Endothelial cell of umbilical vein (primary cell): ENCODE measurements around the gene ULK1. TPM values are rescaled to one million over a fixed set of nuclear protein-coding genes. Genes with fewer than 3 reads are reported as not detected.
A peak's percentile ranks its signal among the peaks of the same experiment; 100 is the strongest.

ENCODE experiments used
- Bru-seq: library from RNA; stranded (reverse); fragments of 400-500 nt; gene quantifications from one replicate; lab custom pipeline; 2021; lab: Mats Ljungman, UMichigan
- BruChase-seq, 2 experiments: library from RNA; stranded (reverse); fragments of 400-500 nt; gene quantifications; one replicate each; lab custom pipeline; 2021; lab: Mats Ljungman, UMichigan
- BruUV-seq: library from RNA; stranded (reverse); fragments of 400-500 nt; replicated peaks from 2 replicates; lab custom pipeline; 2021; lab: Mats Ljungman, UMichigan
- CTCF ChIA-PET: fragments of 300-600, 350-600 bp; sonication (Branson Sonifier 250); formaldehyde crosslinking; loops from one replicate; lab custom pipeline; 2021; ENCODE audit warnings: antibody characterized with exemption, inconsistent platforms; lab: Charles Lee
- POLR2A ChIA-PET: fragments of 300-600, 350-600 bp; sonication (Branson Sonifier 250); formaldehyde crosslinking; loops from one replicate; lab custom pipeline; 2021; ENCODE audit warnings: antibody characterized with exemption, inconsistent platforms; lab: Charles Lee
- DNase-seq: peaks from one replicate; pipeline ENCODE4 v3.0.0-alpha.2; 2011; ENCODE audit warnings: low read depth, low spot score
- FAIRE-seq: peaks from 2 replicates; lab custom pipeline; 2011; peaks lifted over from hg19 to GRCh38; lab: Jason Lieb, UNC
- H2AFZ ChIP-seq: 2 replicates; pipeline ENCODE4 v1.6.0; 2012; ENCODE audit warnings: low read depth, low read length, control low read depth, inconsistent platforms
- H3K27ac ChIP-seq: 2 replicates; pipeline ENCODE4 v1.5.1; 2011; ENCODE audit warnings: low read depth, mild to moderate bottlenecking, control low read depth, low read length, moderate library complexity; ENCODE audit not compliant: insufficient read depth
- H3K27me3 ChIP-seq, 2 experiments: 2 replicates each; pipeline versions ENCODE4 v1.6.0 to v1.6.1; 2011; ENCODE audit warnings: low read length in 2 of 2, mixed read lengths in 1 of 2; ENCODE audit not compliant: control insufficient read depth in 2 of 2, insufficient read depth in 2 of 2
- H3K36me3 ChIP-seq, 2 experiments: 2 replicates in 1 of 2; 3 replicates in 1 of 2; pipeline ENCODE4 v1.5.1; 2011; ENCODE audit warnings: low read length in 2 of 2, mild to moderate bottlenecking in 1 of 2, moderate library complexity in 1 of 2; ENCODE audit not compliant: control insufficient read depth in 2 of 2, insufficient read depth in 2 of 2; ENCODE audit errors: extremely low read depth in 1 of 2
- H3K4me1 ChIP-seq: 3 replicates; pipeline ENCODE4 v1.5.1; 2011; ENCODE audit warnings: mild to moderate bottlenecking, low read length; ENCODE audit not compliant: control insufficient read depth, insufficient read depth; ENCODE audit errors: extremely low read depth
- H3K4me2 ChIP-seq: 2 replicates; pipeline ENCODE4 v1.6.1; 2011; ENCODE audit warnings: low read length, control low read depth, mixed read lengths; ENCODE audit not compliant: insufficient read depth
- H3K4me3 ChIP-seq, 3 experiments: fragments of 200-600 bp in 1 of 3; sonication (generic), shearing (Covaris generic) in 1 of 3; replicated peaks in 1 of 3; 2 replicates each; pipeline ENCODE4 v1.5.1; 2011 to 2016; ENCODE audit warnings: control low read depth in 3 of 3, low read length in 3 of 3, mild to moderate bottlenecking in 2 of 3, inconsistent platforms in 1 of 3, low read depth in 1 of 3, moderate library complexity in 1 of 3; ENCODE audit not compliant: insufficient read depth in 1 of 3
- H3K79me2 ChIP-seq: 2 replicates; pipeline ENCODE4 v1.6.0; 2012; ENCODE audit warnings: low read length, inconsistent platforms; ENCODE audit not compliant: control insufficient read depth, insufficient read depth
- H3K9ac ChIP-seq: replicated peaks from 2 replicates; pipeline ENCODE3; 2011; ENCODE audit warnings: low read length, control low read depth; ENCODE audit not compliant: insufficient read depth; ENCODE audit errors: extremely low read depth
- H3K9me1 ChIP-seq: replicated peaks from 3 replicates; pipeline ENCODE4 v1.6.0; 2011; ENCODE audit warnings: mild to moderate bottlenecking, low read length; ENCODE audit not compliant: control insufficient read depth, insufficient read depth; ENCODE audit errors: extremely low read depth
- H3K9me3 ChIP-seq: replicated peaks from 2 replicates; pipeline ENCODE4 v1.5.1; 2012; ENCODE audit warnings: low read length, inconsistent platforms; ENCODE audit not compliant: control insufficient read depth, insufficient read depth
- H4K20me1 ChIP-seq: replicated peaks from 2 replicates; pipeline ENCODE3; 2011; ENCODE audit warnings: mild to moderate bottlenecking, low read length; ENCODE audit not compliant: control insufficient read depth, insufficient read depth; ENCODE audit errors: extremely low read depth
- CTCF ChIP-seq, 2 donors: IDR thresholded peaks; 1 replicate in 1 of 2; 2 replicates in 1 of 2; pipeline ENCODE4 v1.5.1; 2011; ENCODE audit warnings: low read length in 2 of 2, mild to moderate bottlenecking in 2 of 2, moderate library complexity in 2 of 2, control low read depth in 1 of 2, inconsistent platforms in 1 of 2, low read depth in 1 of 2; ENCODE audit not compliant: insufficient read depth in 1 of 2; ENCODE audit errors: extremely low read depth in 1 of 2
- EZH2 ChIP-seq: IDR thresholded peaks from 2 replicates; pipeline ENCODE4 v1.6.1; 2012; ENCODE audit warnings: borderline replicate concordance, low read depth, mild to moderate bottlenecking, moderate library complexity, low read length, inconsistent platforms; ENCODE audit not compliant: severe bottlenecking
- FOS ChIP-seq: IDR thresholded peaks from 2 replicates; pipeline ENCODE4 v1.6.1; 2011; ENCODE audit warnings: mild to moderate bottlenecking, low read length, moderate library complexity, borderline replicate concordance; ENCODE audit not compliant: insufficient read depth
- GATA2 ChIP-seq: IDR thresholded peaks from 2 replicates; pipeline ENCODE4 v1.7.0; 2011; ENCODE audit warnings: low read depth, mild to moderate bottlenecking, moderate library complexity, mixed read lengths, low read length; ENCODE audit not compliant: insufficient read length, insufficient read depth
- JUN ChIP-seq: IDR thresholded peaks from 2 replicates; pipeline ENCODE4 v1.6.1; 2011; ENCODE audit warnings: borderline replicate concordance, low read depth; ENCODE audit not compliant: insufficient read length, insufficient read depth
- MAX ChIP-seq: IDR thresholded peaks from 2 replicates; pipeline ENCODE4 v1.6.1; 2011; ENCODE audit not compliant: insufficient read depth, insufficient read length
- MYC ChIP-seq: IDR thresholded peaks from one replicate; pipeline ENCODE4 v1.6.1; 2011; ENCODE audit warnings: mild to moderate bottlenecking, low read depth, low read length
- POLR2A ChIP-seq: IDR thresholded peaks from 2 replicates; pipeline ENCODE4 v1.6.1; 2012; ENCODE audit warnings: low read depth, mild to moderate bottlenecking, control low read depth, low read length
- POLR2AphosphoS5 ChIP-seq: IDR thresholded peaks from 2 replicates; pipeline ENCODE4 v1.6.1; 2012; ENCODE audit warnings: low read depth, mild to moderate bottlenecking, control low read depth, low read length, moderate library complexity; ENCODE audit not compliant: insufficient read depth
- dilution Hi-C: fragments of 300-500 bp; cut with MboI; formaldehyde crosslinking; loops from one replicate; pipeline ENCODE4 v1.15.0; 2019; ENCODE audit warnings: low sequenced_read_pairs; ENCODE audit not compliant: extremely low pct_ligation_motif_present
- intact Hi-C: fragments of 100-400 bp; cut with micrococcal nuclease; formaldehyde crosslinking; loops from one replicate; pipeline ENCODE4 v1.10.0; 2022
- long read RNA-seq: library from polyadenylated mRNA; stranded (forward); transcript quantifications from one replicate; pipeline ENCODE4 v2.0.0, GENCODE V29; 2021
- polyA minus RNA-seq, 3 experiments: library from RNA; depleted of rRNA, polyadenylated mRNA; stranded (reverse); fragments of >200 nt; gene quantifications; 1 replicate in 1 of 3; 2 replicates in 2 of 3; pipeline ENCODE4 v1.2.3, GENCODE V29; 2011
- polyA plus RNA-seq, 4 experiments: library from polyadenylated mRNA; depleted of rRNA in 3 of 4; stranded (reverse) in 3 of 4; unstranded in 1 of 4; fragments of >200 nt; gene quantifications; 2 replicates each; pipeline versions ENCODE4 v1.2.1 to v1.2.3, GENCODE V29; 2011 to 2012; ENCODE audit warnings: missing spikeins in 1 of 4
- total RNA-seq: library from RNA; stranded (reverse); gene quantifications from 2 replicates; pipeline ENCODE4 v1.2.3, GENCODE V29; 2021

The ULK1 gene
- 37.8 and 38.2 TPM in 2 replicates for total RNA-seq
- polyA plus RNA-seq: 14.4 and 17.8 TPM in 2 replicates
- polyA plus RNA-seq (2011; cell fraction: cytosol; rRNA removed): 8.3 and 10.6 TPM in 2 replicates
- polyA plus RNA-seq (2011; cell fraction: nucleus; rRNA removed): 82.5 and 115 TPM in 2 replicates
- polyA plus RNA-seq (2012): 20.3 and 26.8 TPM in 2 replicates
- polyA minus RNA-seq: 16.0 and 18.6 TPM in 2 replicates
- polyA minus RNA-seq (2011; cell fraction: cytosol; rRNA and poly(A)+ RNA removed): 25.3 TPM
- polyA minus RNA-seq (2011; cell fraction: nucleus; rRNA and poly(A)+ RNA removed): 22.0 and 50.1 TPM in 2 replicates
- Bru-seq, nascent RNA: percentile 45 among the genes with signal in this experiment
- percentile 74 among the genes with signal in this experiment for BruChase-seq, experiment 1, labeled RNA remaining after a 6-hour chase
- BruChase-seq, experiment 2, labeled RNA remaining after a 2-hour chase: percentile 65 among the genes with signal in this experiment
- long read RNA-seq, full-length matches to known transcripts: 6 of 83 reads
- long read RNA-seq, partial matches to known transcripts: 23 of 83 reads
- long read RNA-seq, other reads (novel, unspliced or antisense): 54 of 83 reads

GRCh38 chr12:131894313-131894860, at the start of gene ULK1:
TSS of gene ULK1 (plus strand) at chr12:131894622. CDS start at chr12:131895002, 380 bp downstream.
- H3K27ac ChIP-seq: peak within 1 kb of the TSS; percentile 60
- peaks cover 9% of the 10 kb centered on the region for H3K4me1 ChIP-seq
- BruUV-seq: no TSS peak
- H3K36me3 ChIP-seq: peaks cover 0 to under 1% of the 10 kb centered on the region in 2 experiments
- peak within 1 kb of the TSS; percentile 37 to 56 (median 52) for H3K4me3 ChIP-seq
- FAIRE-seq (peak; percentile 90), DNase-seq (peak; percentile 79)
- peak within 1 kb of the TSS; percentile 70 for H3K4me2 ChIP-seq
- H3K79me2 ChIP-seq: peaks cover 4% of the 10 kb centered on the region
- intact Hi-C loops: loop anchor here (2.0 kb wide), 1 partner anchor 64 kb away; no protein-coding TSS in a partner anchor
- H2AFZ ChIP-seq: peak within 1 kb of the TSS; percentile 67
- ChIA-PET CTCF (no interaction called here), POLR2A (no interaction called here)
- H3K9me3 ChIP-seq: no peaks in the 10 kb centered on the region
- no peaks in the 10 kb centered on the region for H3K9me1 ChIP-seq
- H4K20me1 ChIP-seq: no peaks in the 10 kb centered on the region
- H3K9ac ChIP-seq: peak within 1 kb of the TSS; percentile 81
- TF ChIP-seq MYC: no peak
- TF ChIP-seq CTCF (IDR thresholded peaks at IDR 0.05; ENCODE audit: extremely low read depth in 1 of 2, insufficient read depth in 1 of 2, low read depth in 1 of 2, low read length in 2 of 2): no peak
- no peak for TF ChIP-seq EZH2
- no peak for TF ChIP-seq MAX
- TF ChIP-seq GATA2: no peak
- TF ChIP-seq POLR2A: peak; percentile 92
- TF ChIP-seq FOS: no peak
- peak; percentile 90 for TF ChIP-seq POLR2AphosphoS5
- TF ChIP-seq JUN: no peak
- dilution Hi-C loops: no loop called here
- H3K27me3 ChIP-seq: peaks cover 0 to 3% of the 10 kb centered on the region in 2 experiments
